Panc1 (cell line): ENCODE results near the gene LIN28B. TPM values are rescaled to one million over a fixed set of nuclear protein-coding genes. Genes with fewer than 3 reads are reported as not detected.

ENCODE experiments used
- ATAC-seq: fragments of 200-7000 bp; cut with Tn5 transposase; 2 replicates; pipeline ENCODE4 v1.9.1; 2020; ENCODE audit warnings: mild to moderate bottlenecking, moderate library complexity
- BruUV-seq: library from RNA; stranded (reverse); fragments of 400-500 nt; replicated peaks from 2 replicates; lab custom pipeline; 2021; lab: Mats Ljungman, UMichigan
- CTCF ChIA-PET: fragments of 300-600 bp; sonication (Branson Sonifier 250); formaldehyde crosslinking; loops from one replicate; lab custom pipeline; 2022; ENCODE audit warnings: antibody characterized with exemption; lab: Charles Lee
- POLR2A ChIA-PET: fragments of 300-600 bp; sonication (Branson Sonifier 250); formaldehyde crosslinking; loops from one replicate; lab custom pipeline; 2022; ENCODE audit warnings: antibody characterized with exemption; lab: Charles Lee
- DNase-seq: peaks from one replicate; pipeline ENCODE4 v3.0.0-alpha.2; 2010; ENCODE audit warnings: low read depth, low spot score
- H3K27ac ChIP-seq: 2 replicates; pipeline ENCODE4 v1.5.1; 2011; ENCODE audit warnings: mild to moderate bottlenecking, low read length, inconsistent platforms
- H3K27me3 ChIP-seq: fragments of 200-500 bp; sonication (Bioruptor generic); 2 replicates; pipeline ENCODE4 v1.6.0; 2014; ENCODE audit warnings: low read length, inconsistent platforms; ENCODE audit not compliant: control insufficient read depth, insufficient read depth
- H3K36me3 ChIP-seq: fragments of 200-500 bp; sonication (Bioruptor generic); 2 replicates; pipeline ENCODE4 v1.5.1; 2014; ENCODE audit warnings: inconsistent platforms, mild to moderate bottlenecking, low read length, moderate library complexity; ENCODE audit not compliant: control insufficient read depth, insufficient read depth
- H3K4me1 ChIP-seq: 2 replicates; pipeline ENCODE4 v1.5.1; 2011; ENCODE audit warnings: inconsistent platforms, mild to moderate bottlenecking, low read length, moderate library complexity; ENCODE audit not compliant: control insufficient read depth, insufficient read depth
- H3K4me3 ChIP-seq, 2 experiments: 2 replicates each; pipeline ENCODE4 v1.5.1; 2011 to 2012; ENCODE audit warnings: low read depth in 2 of 2, low read length in 2 of 2, mild to moderate bottlenecking in 2 of 2, inconsistent platforms in 1 of 2, moderate library complexity in 1 of 2
- H3K9me3 ChIP-seq: fragments of 200-500 bp; sonication (Bioruptor generic); 2 replicates; pipeline ENCODE4 v1.5.1; 2014; ENCODE audit warnings: low read depth, mild to moderate bottlenecking, inconsistent platforms, low read length, moderate library complexity; ENCODE audit not compliant: control insufficient read depth, insufficient read depth
- POLR2AphosphoS5 ChIP-seq: IDR thresholded peaks from 2 replicates; pipeline ENCODE4 v1.6.1; 2012; ENCODE audit warnings: mild to moderate bottlenecking, low read depth, low read length, moderate library complexity
- SIN3A ChIP-seq: IDR thresholded peaks from 2 replicates; pipeline ENCODE4 v1.6.1; 2012; ENCODE audit warnings: low read depth, mild to moderate bottlenecking, low read length, moderate library complexity, borderline replicate concordance; ENCODE audit not compliant: insufficient read depth
- TCF7L2 ChIP-seq: IDR thresholded peaks from 2 replicates; pipeline ENCODE4 v1.6.1; 2011; ENCODE audit warnings: mild to moderate bottlenecking, low read depth, low read length, inconsistent platforms
- in situ Hi-C: cut with HindIII; loops from 2 replicates; pipeline ENCODE4 v1.10.0; 2016; ENCODE audit warnings: low sequenced_read_pairs, low pct_unique_long_range_greater_than_20kb
- intact Hi-C: fragments of 100-400 bp; cut with micrococcal nuclease; formaldehyde crosslinking; loops from one replicate; pipeline ENCODE4 v1.10.0; 2022; ENCODE audit not compliant: unreplicated experiment
- total RNA-seq: library from RNA; stranded (reverse); gene quantifications from one replicate; pipeline ENCODE4 v1.2.1, GENCODE V29; 2021; ENCODE audit not compliant: unreplicated experiment
- TF ChIP-seq, protein P1 (sequence below): fragments of 450-650 bp; IDR thresholded peaks from 2 replicates; pipeline ENCODE4 v1.5.1; 2017; ENCODE audit warnings: mild to moderate bottlenecking
- TF ChIP-seq, protein P2 (sequence below), 2 experiments: IDR thresholded peaks; 2 replicates each; pipeline ENCODE4 v1.6.1; 2011 to 2012; ENCODE audit warnings: low read depth in 2 of 2, control low read depth in 1 of 2, low read length in 1 of 2, mild to moderate bottlenecking in 1 of 2, moderate library complexity in 1 of 2; ENCODE audit not compliant: insufficient read depth in 1 of 2

LIN28B gene
- total RNA-seq, 1 experiment from 2014 or later, result 5.8 TPM

DNA sequence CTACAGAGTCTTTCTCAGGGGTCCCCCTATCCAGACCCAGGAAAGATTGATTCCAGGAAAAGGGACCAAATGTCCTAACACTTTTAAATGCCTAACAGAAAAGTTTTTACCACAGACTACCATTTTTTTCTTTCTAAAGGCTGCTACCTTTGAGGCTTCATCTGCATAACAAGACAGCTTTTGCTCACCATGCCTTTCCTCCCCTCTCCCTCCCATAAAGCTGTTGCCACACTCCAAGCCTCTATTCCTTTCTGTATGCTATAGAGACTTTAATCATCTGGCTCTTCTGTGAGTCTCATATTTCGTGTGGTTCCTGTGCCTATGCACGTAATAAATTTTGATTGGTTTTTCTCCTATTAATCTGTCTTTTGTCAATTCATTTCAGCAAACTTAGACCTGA lies 26.0 kb upstream of the LIN28B start:
- ChIA-PET POLR2A (no interaction called here), CTCF (no interaction called here)
- Histone ChIP-seq H3K36me3 (no peaks in the 10 kb centered on the region), H3K27ac (no peak overlapping the region), H3K27me3 (no peaks in the 10 kb centered on the region), H3K4me1 (no peaks in the 10 kb centered on the region), H3K4me3 (no peak overlapping the region), H3K9me3 (no peaks in the 10 kb centered on the region)
- intact Hi-C loops, result no loop called here
- TF ChIP-seq POLR2AphosphoS5 (no peak), TCF7L2 (no peak), SIN3A (no peak)
- TF ChIP-seq, protein P1, sequence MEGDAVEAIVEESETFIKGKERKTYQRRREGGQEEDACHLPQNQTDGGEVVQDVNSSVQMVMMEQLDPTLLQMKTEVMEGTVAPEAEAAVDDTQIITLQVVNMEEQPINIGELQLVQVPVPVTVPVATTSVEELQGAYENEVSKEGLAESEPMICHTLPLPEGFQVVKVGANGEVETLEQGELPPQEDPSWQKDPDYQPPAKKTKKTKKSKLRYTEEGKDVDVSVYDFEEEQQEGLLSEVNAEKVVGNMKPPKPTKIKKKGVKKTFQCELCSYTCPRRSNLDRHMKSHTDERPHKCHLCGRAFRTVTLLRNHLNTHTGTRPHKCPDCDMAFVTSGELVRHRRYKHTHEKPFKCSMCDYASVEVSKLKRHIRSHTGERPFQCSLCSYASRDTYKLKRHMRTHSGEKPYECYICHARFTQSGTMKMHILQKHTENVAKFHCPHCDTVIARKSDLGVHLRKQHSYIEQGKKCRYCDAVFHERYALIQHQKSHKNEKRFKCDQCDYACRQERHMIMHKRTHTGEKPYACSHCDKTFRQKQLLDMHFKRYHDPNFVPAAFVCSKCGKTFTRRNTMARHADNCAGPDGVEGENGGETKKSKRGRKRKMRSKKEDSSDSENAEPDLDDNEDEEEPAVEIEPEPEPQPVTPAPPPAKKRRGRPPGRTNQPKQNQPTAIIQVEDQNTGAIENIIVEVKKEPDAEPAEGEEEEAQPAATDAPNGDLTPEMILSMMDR, result no peak
- TF ChIP-seq, protein P2, sequence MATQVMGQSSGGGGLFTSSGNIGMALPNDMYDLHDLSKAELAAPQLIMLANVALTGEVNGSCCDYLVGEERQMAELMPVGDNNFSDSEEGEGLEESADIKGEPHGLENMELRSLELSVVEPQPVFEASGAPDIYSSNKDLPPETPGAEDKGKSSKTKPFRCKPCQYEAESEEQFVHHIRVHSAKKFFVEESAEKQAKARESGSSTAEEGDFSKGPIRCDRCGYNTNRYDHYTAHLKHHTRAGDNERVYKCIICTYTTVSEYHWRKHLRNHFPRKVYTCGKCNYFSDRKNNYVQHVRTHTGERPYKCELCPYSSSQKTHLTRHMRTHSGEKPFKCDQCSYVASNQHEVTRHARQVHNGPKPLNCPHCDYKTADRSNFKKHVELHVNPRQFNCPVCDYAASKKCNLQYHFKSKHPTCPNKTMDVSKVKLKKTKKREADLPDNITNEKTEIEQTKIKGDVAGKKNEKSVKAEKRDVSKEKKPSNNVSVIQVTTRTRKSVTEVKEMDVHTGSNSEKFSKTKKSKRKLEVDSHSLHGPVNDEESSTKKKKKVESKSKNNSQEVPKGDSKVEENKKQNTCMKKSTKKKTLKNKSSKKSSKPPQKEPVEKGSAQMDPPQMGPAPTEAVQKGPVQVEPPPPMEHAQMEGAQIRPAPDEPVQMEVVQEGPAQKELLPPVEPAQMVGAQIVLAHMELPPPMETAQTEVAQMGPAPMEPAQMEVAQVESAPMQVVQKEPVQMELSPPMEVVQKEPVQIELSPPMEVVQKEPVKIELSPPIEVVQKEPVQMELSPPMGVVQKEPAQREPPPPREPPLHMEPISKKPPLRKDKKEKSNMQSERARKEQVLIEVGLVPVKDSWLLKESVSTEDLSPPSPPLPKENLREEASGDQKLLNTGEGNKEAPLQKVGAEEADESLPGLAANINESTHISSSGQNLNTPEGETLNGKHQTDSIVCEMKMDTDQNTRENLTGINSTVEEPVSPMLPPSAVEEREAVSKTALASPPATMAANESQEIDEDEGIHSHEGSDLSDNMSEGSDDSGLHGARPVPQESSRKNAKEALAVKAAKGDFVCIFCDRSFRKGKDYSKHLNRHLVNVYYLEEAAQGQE (IDR thresholded peaks at IDR 0.05; ENCODE audit: insufficient read depth in 1 of 2, low read depth in 2 of 2, low read length in 1 of 2), result no peak
- no peak for DNase-seq
- in situ Hi-C loops, result no loop called here
- ATAC-seq, result no peak
- no TSS peak for BruUV-seq

DNA sequence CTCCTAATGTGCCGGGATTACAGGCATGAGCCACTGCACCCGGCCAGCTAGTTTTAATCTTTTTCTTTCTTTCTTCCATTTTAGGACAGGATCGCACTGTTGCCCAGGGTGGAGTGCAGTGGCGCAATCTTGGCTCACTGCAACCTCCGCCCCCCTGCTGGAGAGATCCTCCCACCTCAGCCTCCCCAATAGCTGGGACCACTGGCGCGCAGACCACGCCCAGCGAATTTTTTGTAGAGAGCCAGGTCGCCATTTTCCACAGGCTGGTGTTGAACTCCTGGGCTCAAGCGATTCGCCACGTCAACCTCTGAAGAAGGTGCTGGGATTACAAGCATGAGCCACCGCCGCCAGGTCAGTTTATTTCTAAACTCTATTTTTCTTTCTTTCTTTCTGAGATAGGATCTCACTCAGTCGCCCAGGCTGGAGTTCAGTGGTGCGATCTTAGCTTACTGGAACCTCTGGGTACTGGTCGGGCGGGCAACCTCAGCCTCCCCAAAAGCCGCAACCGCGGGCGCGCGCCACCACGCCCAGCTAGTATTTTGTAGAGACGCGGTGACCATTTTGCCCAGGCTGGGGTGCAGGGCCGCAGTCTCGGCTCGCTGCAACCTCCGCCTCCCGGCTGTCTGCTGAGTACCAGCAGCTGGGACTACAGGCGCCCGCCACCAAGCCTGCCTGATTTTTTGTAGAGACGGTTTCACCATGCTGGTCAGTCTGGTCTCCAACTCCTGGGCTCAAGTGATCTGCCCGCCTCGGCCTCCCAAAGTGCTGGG lies 20.0 kb upstream of the LIN28B start:
- H3K27ac ChIP-seq, result no peak overlapping the region
- no TSS peak for BruUV-seq
- ATAC-seq, result no peak
- ChIA-PET POLR2A (no interaction called here), CTCF (no interaction called here)
- no peak for DNase-seq
- H3K27me3 ChIP-seq, result no peaks in the 10 kb centered on the region
- H3K9me3 ChIP-seq, result no peaks in the 10 kb centered on the region
- TF ChIP-seq, protein P1, result no peak
- TF ChIP-seq TCF7L2, result no peak
- H3K4me1 ChIP-seq, result no peaks in the 10 kb centered on the region
- H3K36me3 ChIP-seq, result no peaks in the 10 kb centered on the region
- in situ Hi-C loops (no loop called here), intact Hi-C loops (no loop called here)
- H3K4me3 ChIP-seq, result no peak overlapping the region
